ENCODE results near the gene FCER1G.
"Not testable (repeated sequence)": the region's sequence is repeated elsewhere in the genome, so short reads cannot be mapped to it uniquely, and the experiment has no call there.

FCER1G gene

GRCh38 chr1:161235957-161236775, 21.1 kb downstream of the FCER1G start:
- no peak for DNase-seq

GRCh38 chr1:161238039-161238473, 23.0 kb downstream of the FCER1G start, which contains the start of gene NR1I3:
Gene NR1I3, minus strand, starts transcription at chr1:161238203. Its CDS starts 1,638 bp downstream, at chr1:161236565.
- no peak for DNase-seq

DNA sequence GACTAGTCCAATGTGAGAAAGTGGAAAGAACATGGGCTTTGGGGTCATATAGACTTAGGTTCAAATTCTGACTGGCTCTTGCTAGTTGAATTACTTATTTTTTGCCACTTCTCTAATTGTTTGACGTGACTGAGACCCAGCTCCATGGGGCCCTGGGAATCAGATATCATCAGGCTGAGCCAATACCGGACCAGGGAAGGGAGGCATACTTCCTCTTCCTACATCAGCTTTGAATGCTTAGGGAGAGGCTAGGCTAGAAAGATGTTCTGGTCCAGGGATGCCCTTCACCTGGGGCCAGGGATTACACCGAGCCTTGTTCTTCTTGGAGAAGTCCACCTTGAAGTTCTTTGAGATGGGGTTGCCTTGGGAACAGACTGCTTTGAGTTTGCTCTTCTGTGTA, 26.6 kb downstream of the FCER1G start:
- no peak for DNase-seq

- DNase-seq, result no peak
Measured at GRCh38 chr1:161242313-161242712, 27.2 kb downstream of the FCER1G start.

GRCh38 chr1:161244888-161245287, 29.8 kb downstream of the FCER1G start:
- DNase-seq, result no peak

GRCh38 chr1:161250100-161250499, 35.0 kb downstream of the FCER1G start:
- not testable (repeated sequence) for DNase-seq

DNA sequence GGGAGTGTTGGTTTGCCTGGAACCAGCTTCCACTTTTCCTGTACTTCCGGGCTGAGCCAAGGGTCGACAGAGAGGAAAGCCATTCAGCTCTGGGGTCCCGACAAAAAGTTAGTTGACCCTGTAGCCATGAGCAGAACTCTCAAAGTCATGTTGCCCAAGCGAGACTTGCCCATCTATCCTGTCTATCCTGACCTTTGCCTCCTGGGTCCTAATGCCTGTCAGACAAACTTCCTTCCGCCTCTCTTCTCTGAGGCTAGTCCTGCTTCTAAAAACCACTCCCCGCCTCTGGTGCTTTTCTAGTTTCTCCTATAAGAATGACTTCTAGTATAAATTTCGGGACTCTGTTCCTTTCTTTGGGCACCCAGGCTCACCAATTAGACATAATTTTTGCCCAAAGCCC, 35.7 kb downstream of the FCER1G start:
- DNase-seq, result no peak

GRCh38 chr1:161251579-161251978, 36.5 kb downstream of the FCER1G start:
- DNase-seq, result no peak

DNA sequence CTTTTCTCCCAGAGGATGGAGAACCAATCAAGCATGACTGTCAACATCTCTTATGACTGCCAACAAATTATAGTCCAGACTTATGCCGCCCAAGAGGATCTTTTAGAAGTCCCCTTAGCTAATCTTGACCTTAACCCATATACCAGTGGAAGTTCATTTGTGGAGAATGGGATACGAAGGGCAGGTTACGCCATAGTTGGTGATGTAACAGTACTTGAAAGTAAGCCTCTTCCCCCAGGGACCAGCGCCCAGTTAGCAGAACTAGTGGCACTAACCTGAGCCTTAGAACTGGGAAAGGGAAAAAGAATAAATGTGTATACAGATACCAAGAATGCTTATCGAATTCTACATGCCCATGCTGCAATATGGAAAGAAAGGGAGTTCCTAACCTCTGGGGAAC, 40.2 kb downstream of the FCER1G start:
- not testable (repeated sequence) for DNase-seq

- DNase-seq, result not testable (repeated sequence)
Measured at GRCh38 chr1:161255955-161256520, 40.9 kb downstream of the FCER1G start.

- not testable (repeated sequence) for DNase-seq
Measured at GRCh38 chr1:161257109-161257508, 42.0 kb downstream of the FCER1G start.

GRCh38 chr1:161258439-161259344, 43.6 kb downstream of the FCER1G start, which contains the start of gene PCP4L1:
Gene PCP4L1, plus strand, starts transcription at chr1:161258745. Its CDS starts 230 bp downstream, at chr1:161258975.
- DNase-seq, result peak; percentile 54

- no peak for DNase-seq
Measured at GRCh38 chr1:161259345-161259702, 44.2 kb downstream of the FCER1G start.

DNA sequence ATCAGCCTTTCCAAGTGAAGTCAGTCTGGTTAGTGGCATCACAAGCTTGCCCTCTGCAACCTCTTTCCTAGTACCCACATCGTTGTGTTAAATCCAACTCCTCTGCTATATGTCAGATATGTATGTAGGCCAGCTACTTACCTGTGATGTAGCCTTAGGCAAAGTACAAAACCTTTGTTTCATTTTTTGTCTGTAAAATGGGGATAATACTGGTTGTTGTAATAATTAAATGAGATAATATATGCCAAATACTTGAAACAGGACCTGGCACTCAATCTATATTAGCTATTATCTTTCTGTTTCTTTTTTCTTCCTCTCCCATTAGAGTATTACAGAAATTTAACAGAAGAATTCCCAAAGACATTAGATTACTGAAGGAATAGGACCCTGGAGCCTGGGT, 44.7 kb downstream of the FCER1G start:
- DNase-seq, result no peak

DNA sequence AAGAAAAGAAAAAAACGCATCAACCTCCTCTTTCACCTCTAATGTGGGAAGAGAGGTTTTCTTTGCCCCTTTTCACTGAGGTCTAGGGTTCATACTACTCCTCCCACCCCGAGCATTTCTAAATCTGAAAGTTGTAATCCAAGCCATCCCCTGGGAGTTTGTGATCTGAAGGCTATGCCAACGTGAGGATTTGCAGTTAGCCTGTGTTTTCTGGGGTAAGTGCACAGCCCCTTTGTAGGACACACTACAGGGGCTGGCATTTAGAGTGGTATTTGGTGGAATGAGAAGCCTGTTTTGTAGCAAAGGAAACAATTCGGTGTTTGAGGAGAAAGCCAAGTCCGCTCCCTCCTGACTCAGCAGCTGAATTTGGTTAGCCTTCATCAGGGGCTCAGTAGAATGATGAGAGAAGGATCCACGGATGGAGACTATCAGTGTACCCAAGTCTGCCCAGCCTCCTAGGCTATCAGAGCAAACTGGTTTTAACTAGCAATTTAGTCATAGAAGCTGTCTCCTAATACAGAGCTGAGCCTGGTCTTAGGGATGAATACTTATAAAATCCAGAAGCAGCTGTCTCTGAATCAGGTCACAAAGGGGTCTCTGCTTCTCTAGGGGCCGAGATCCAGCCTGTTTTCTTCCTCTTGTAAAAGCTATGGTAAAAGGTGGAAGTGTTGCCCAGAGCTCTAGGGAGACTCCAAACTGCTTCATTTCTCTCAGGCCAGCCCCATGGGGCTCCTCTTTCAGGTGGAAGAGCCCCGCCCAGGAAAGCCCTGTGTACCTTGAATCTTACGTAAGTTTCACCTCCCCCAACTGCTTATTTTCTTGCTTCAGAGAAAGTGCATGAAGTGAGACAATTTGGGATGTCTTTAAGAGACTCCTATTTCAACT, 45.5 kb downstream of the FCER1G start:
- DNase-seq, result no peak

- DNase-seq, result no peak
Measured at GRCh38 chr1:161261261-161262235, 46.5 kb downstream of the FCER1G start.

DNA sequence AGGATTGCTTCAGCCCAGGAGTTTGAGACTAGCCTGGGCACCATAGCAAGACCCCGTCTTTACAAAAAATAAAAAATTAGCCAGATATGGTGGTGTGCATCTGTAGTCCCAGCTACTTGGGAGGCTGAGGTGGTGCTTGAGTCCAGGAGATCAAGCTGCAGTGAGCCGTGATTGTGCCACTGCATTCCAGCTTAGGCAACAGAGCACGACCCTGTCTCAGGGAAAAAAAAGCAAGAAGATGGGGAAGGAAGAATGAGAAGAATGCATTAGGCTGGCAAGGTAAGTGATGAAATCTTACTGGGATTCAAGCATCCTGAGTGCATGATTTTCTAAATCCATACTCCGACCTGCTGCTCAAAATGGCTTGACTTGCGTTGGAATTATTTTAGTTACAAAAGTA, 50.2 kb downstream of the FCER1G start:
- DNase-seq, result no peak

DNA sequence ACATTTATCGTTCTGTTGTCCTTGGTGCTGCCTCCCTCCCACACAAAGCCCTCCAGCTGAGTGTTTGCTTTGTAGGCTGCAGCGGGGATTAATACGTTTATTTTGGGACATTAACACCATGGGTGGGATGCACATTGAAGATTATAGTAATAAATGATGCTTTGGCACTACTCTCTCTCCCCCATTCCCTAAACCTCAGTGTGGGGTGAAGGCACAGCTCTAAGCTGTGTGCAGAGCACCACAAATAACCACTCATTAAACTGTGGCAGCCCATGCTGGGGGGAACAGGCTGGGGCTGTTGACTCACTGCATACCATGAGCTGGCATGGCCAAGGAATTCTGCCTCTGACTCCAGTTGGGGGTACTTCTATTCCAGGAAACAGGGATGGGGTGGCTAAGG, 51.1 kb downstream of the FCER1G start:
- DNase-seq, result no peak

DNA sequence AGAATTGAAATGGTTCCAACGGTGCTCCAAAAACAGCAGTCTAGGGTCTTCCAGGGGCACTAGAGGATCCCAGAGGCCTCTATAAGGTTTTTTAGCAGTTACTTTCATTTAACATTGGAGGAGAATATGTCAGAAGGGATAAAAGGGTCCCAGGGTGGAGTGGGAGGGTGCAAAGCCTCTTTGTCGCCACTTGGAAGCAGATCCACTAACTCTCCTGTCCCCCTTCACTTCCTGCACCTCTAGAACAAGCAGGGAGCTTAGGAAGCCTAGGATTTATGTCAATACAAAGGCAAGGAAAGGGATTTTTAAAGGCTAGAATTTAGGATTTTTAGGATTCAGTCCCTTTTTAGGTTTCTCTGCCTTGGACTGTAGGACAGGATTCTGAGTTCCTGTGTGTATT, 51.7 kb downstream of the FCER1G start:
- no peak for DNase-seq

DNA sequence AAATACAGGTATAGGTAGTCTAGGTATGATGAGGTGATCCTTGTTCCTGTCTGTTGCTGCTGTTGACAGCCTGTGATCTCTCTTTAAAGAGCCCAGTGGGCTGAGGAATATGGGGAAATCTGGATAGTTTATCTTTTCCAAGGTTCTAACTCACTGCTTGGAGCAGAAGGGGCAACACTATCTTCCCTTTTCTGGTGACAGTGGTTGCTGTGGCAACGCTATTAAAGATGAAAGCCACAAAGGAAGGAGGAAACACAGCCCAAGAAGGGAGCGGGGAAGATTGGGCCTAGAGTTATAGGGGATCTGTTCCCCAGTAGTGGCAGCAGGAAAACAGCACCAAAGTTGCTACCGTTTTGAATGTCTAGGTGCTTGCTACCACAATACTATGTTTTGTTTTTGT, 52.2 kb downstream of the FCER1G start:
- no peak for DNase-seq
